Measurements from ENCODE around the gene ENO1.

GRCh38 chr1:8903908-8904650 lies 25.6 kb upstream of the ENO1 start:
- TF ChIP-seq CTCF (IDR thresholded peaks at IDR 0.05) (no peak), POLR2A (IDR thresholded peaks at IDR 0.05) (no peak)
